ENCODE data around the gene ESPNL.

DNA sequence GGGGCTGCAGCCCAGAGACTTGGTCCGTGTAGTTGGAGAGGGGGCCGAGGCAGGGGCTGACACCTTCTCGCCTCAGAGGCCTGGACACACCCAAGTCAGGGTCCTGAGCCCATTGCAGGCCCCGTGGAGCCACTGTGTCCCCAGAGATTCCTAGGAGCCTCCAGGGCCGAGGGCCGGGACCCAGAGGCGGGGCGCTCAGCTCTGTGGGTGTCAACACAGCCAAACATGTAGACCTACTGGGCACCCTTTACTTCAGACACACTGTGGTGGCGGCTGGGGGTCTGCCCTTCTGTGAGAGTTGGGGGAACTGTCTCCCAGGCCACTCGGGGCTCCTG is 459 bp upstream of the ESPNL start:
- TF ChIP-seq POLR2A (IDR thresholded peaks at IDR 0.05; ENCODE audit: low read length) = no peak
- no peak for TF ChIP-seq GATA1 (IDR thresholded peaks at IDR 0.05; ENCODE audit: low read depth, low read length)
